ENCODE measurements around the gene RPS28. TPM values are rescaled to one million over a fixed set of nuclear protein-coding genes. Genes with fewer than 3 reads are reported as not detected.
"Not testable (repeated sequence)": the region's sequence is repeated elsewhere in the genome, so short reads cannot be mapped to it uniquely, and the experiment has no call there.

RPS28 gene
- total RNA-seq, 1 donor from 2014 or later: 1,552 TPM

DNA sequence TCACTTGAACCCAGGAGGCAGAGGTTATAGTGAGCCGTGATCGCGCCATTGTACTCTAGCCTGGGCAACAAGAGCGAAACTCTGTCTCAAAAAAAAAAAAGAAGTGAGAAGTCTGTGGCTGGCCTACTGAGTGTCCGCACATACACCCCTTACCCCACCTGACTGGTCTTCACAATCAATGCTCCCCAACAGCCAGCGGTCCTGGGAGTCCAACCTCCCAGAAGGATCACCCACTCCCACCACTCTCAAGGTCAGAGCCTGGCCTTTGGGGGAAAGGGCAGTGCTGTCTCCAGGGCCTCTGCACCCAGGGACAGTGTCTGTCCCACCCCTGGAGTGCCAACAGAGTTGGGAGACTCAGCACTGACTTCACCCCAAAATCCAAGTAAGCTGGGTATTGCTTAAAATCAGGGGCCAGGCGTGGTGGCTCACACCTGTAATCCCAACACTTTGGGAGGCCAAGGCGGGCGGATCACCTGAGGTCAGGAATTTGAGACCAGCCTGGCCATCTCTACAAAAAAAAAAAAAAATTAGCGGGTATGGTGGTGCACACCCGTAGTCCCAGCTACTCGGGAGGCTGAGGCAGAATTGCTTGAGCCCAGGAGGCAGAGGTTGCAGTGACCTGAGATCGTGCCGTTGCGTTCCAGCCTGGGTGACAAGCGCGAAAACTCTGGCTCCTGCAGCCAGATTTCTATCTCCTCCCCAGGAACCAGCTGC, 10.8 kb upstream of the RPS28 start:
- Mint-ChIP-seq H3K27ac (no peak overlapping the region), H3K9me3 (ENCODE audit: low read depth) (no peaks in the 10 kb centered on the region), H3K27me3 (no peaks in the 10 kb centered on the region), H3K4me3 (ENCODE audit: low read depth) (no peak overlapping the region), H3K4me1 (ENCODE audit: low read depth) (peaks cover 17% of the 10 kb centered on the region), H3K36me3 (ENCODE audit: insufficient read depth) (peaks cover 2% of the 10 kb centered on the region)
- no peak for DNase-seq (ENCODE audit: low spot score, unreplicated experiment)
- TF ChIP-seq, protein P1, sequence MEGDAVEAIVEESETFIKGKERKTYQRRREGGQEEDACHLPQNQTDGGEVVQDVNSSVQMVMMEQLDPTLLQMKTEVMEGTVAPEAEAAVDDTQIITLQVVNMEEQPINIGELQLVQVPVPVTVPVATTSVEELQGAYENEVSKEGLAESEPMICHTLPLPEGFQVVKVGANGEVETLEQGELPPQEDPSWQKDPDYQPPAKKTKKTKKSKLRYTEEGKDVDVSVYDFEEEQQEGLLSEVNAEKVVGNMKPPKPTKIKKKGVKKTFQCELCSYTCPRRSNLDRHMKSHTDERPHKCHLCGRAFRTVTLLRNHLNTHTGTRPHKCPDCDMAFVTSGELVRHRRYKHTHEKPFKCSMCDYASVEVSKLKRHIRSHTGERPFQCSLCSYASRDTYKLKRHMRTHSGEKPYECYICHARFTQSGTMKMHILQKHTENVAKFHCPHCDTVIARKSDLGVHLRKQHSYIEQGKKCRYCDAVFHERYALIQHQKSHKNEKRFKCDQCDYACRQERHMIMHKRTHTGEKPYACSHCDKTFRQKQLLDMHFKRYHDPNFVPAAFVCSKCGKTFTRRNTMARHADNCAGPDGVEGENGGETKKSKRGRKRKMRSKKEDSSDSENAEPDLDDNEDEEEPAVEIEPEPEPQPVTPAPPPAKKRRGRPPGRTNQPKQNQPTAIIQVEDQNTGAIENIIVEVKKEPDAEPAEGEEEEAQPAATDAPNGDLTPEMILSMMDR (IDR thresholded peaks at IDR 0.05; ENCODE audit: unreplicated experiment): no peak

DNA sequence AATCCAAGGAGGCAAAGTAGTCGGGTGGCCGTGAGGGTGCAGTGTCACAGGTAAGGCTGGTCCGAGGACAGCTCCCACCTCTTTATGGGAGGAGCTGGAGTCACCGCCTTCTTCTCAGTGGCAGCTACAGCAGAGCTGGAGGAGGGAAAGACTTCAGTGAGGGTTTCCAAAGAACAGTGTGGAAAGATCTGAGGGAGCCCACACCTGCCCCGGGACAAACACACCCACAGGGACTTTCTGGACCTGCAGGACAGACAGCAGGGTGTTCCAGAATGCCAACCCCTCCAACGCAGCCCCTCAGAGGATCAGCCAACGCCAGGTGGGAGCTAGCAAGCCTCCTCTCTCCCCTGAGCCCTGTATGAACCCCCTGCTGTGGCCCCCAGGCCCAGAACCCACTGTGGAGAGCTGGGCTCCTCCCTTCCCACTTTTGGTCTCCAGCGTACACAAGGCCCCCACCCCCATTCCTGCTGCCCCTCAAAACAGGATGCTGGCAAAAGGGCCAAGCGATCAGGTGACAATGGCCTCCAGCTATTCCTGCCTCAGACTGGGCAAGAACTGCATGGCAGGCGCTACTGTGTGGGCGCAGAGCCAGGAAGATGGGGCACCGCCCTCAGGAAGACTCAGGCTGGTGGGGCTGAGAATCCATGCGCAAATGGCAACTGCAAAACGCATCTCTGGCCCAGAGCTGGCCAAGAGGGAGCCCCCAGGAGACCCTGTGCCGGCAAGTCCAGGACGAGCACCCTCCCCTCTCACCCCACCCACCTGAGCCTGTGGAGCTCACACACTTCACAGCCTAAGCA, 9.6 kb upstream of the RPS28 start:
- Mint-ChIP-seq H3K9me3 (ENCODE audit: low read depth) (no peaks in the 10 kb centered on the region), H3K27ac (no peak overlapping the region), H3K4me1 (ENCODE audit: low read depth) (peaks cover 15% of the 10 kb centered on the region), H3K36me3 (ENCODE audit: insufficient read depth) (peaks cover 3% of the 10 kb centered on the region), H3K4me3 (ENCODE audit: low read depth) (no peak overlapping the region), H3K27me3 (no peaks in the 10 kb centered on the region)
- TF ChIP-seq, protein P1 (IDR thresholded peaks at IDR 0.05; ENCODE audit: unreplicated experiment): no peak
- DNase-seq (ENCODE audit: low spot score, unreplicated experiment): no peak

DNA sequence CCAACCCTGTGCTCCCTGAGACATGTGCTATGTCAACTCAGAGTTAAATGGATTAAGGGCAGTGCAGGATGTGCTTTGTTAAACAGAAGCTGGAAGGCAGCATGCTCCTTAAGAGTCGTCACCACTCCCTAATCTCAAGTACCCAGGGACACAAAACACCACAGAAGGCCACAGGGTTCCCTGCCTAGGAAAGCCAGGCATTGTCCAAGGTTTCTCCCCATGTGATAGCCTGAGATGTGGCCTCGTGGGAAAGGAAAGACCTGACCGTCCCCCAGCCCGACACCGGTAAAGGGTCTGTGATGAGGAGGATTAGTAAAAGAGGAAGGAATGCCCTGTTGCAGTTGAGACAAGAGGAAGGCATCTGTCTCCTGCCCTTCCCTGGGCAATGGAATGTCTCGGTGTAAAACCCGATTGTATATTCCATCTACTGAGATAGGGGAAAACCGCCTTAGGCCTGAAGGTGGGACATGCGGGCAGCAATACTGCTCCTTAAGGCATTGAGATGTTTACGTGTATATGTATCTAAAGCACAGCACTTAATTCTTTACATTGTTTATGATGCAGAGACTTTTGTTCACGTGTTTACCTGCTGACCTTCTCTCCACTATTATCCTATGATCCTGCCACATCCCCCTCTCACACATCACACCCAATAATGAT, 6.2 kb upstream of the RPS28 start:
- not testable (repeated sequence) for H3K4me3 Mint-ChIP-seq (ENCODE audit: low read depth); H3K9me3 Mint-ChIP-seq (ENCODE audit: low read depth); DNase-seq (ENCODE audit: low spot score, unreplicated experiment); H3K36me3 Mint-ChIP-seq (ENCODE audit: insufficient read depth); H3K27me3 Mint-ChIP-seq; H3K4me1 Mint-ChIP-seq (ENCODE audit: low read depth); H3K27ac Mint-ChIP-seq

DNA sequence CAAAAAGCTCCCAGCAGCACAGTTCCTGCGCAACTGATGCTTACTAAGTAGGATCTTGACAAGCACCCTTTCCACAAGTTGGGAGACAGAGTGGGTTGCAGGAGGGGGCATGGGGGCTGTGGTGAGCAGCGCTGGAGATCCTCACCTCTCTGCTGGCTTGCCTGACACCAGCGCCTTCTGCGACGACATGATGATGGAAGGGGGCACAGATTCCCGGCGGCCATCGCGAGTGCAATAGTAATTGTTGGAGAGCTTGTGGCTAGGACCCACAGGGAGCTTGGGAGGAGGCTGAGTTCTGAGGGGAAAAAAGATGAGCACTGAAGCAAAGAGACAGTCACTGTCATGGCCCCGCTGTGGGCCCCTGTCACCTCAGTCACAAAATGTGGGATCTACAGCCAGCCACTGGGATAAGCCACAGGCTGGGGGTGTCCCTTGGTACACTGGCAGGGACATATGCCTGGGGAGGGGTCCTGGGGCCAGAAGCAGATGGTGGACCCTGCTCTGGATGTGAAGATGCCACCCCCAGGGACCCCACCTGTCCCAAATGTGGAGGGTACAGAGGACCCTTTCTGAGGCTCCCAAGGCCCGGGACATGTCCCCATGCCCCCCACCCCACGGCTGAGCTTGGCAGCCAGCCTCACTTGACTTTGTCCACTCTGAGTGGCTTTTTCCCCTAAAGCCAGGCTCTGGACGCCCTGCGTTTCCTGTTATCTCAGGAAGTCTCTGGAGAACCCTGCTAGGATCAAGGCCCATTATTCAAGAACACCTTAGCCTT, 4.8 kb upstream of the RPS28 start:
- Mint-ChIP-seq H3K27me3 (no peaks in the 10 kb centered on the region), H3K36me3 (ENCODE audit: insufficient read depth) (peaks cover 3% of the 10 kb centered on the region), H3K4me3 (ENCODE audit: low read depth) (no peak overlapping the region), H3K9me3 (ENCODE audit: low read depth) (no peaks in the 10 kb centered on the region), H3K27ac (no peak overlapping the region), H3K4me1 (ENCODE audit: low read depth) (peaks cover 8% of the 10 kb centered on the region)
- no peak for DNase-seq (ENCODE audit: low spot score, unreplicated experiment)
- TF ChIP-seq, protein P1 (IDR thresholded peaks at IDR 0.05; ENCODE audit: unreplicated experiment): no peak

DNA sequence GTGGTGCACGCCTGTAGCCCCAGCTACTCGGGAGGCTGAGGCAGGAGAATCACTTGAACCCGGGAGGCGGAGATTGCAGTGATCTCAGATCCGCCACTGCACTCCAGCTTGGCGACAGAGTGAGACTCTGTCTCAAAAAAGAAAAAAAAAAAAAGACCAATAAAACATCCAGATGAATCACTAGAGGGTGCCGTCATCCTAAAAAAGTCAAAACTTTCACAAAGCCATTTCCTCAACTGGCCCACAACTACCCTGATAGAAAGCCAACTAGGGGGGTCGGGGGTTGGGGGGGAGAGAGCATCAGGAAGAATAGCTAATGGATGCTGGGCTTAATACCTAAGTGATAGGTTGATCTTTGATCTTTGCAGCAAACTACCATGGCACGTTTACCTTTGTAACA, 2.5 kb upstream of the RPS28 start:
- not testable (repeated sequence) for H3K27me3 Mint-ChIP-seq; DNase-seq (ENCODE audit: low spot score, unreplicated experiment); H3K36me3 Mint-ChIP-seq (ENCODE audit: insufficient read depth); H3K27ac Mint-ChIP-seq; H3K9me3 Mint-ChIP-seq (ENCODE audit: low read depth)
- Mint-ChIP-seq H3K4me1 (ENCODE audit: low read depth) (peaks cover 17% of the 10 kb centered on the region), H3K4me3 (ENCODE audit: low read depth) (peak overlapping the region; percentile 31)
